Mucosa of stomach (tissue), 1 donor: ENCODE data around the gene NR1I2.

Experiments used
- H3K27me3 ChIP-seq: one replicate; pipeline ENCODE4 v1.7.0; 2013; ENCODE audit warnings: mild to moderate bottlenecking, low read length; ENCODE audit not compliant: control insufficient read depth, insufficient read depth
- H3K36me3 ChIP-seq: one replicate; pipeline ENCODE4 v1.7.0; 2013; ENCODE audit warnings: low read length; ENCODE audit not compliant: control insufficient read depth, insufficient read depth
- H3K4me1 ChIP-seq: one replicate; pipeline ENCODE4 v1.7.0; 2013; ENCODE audit warnings: mild to moderate bottlenecking, low read length; ENCODE audit not compliant: control insufficient read depth, insufficient read depth
- H3K4me3 ChIP-seq: one replicate; pipeline ENCODE4 v1.7.0; 2013; ENCODE audit warnings: low read length
- H3K9ac ChIP-seq: one replicate; pipeline ENCODE4 v1.7.0; 2013; ENCODE audit warnings: mild to moderate bottlenecking, low read length, moderate library complexity
- H3K9me3 ChIP-seq: one replicate; pipeline ENCODE4 v1.7.0; 2013; ENCODE audit warnings: mild to moderate bottlenecking, low read length, moderate library complexity; ENCODE audit not compliant: control insufficient read depth
- donor health status: Pancreatic carcinoma.

The NR1I2 gene

GRCh38 chr3:119809249-119810017, 27.5 kb downstream of the NR1I2 start:
- no peaks in the 10 kb centered on the region for H3K27me3 ChIP-seq
- H3K9ac ChIP-seq: peak overlapping the region; percentile 62
- no peaks in the 10 kb centered on the region for H3K36me3 ChIP-seq
- peaks cover 4% of the 10 kb centered on the region for H3K4me1 ChIP-seq
- peak overlapping the region; percentile 42 for H3K4me3 ChIP-seq
- no peaks in the 10 kb centered on the region for H3K9me3 ChIP-seq

GRCh38 chr3:119810018-119810435, 28.1 kb downstream of the NR1I2 start:
- H3K4me1 ChIP-seq: peaks cover 4% of the 10 kb centered on the region
- no peaks in the 10 kb centered on the region for H3K9me3 ChIP-seq
- H3K4me3 ChIP-seq: peak overlapping the region; percentile 42
- no peaks in the 10 kb centered on the region for H3K36me3 ChIP-seq
- no peaks in the 10 kb centered on the region for H3K27me3 ChIP-seq
- H3K9ac ChIP-seq: peak overlapping the region; percentile 62

DNA sequence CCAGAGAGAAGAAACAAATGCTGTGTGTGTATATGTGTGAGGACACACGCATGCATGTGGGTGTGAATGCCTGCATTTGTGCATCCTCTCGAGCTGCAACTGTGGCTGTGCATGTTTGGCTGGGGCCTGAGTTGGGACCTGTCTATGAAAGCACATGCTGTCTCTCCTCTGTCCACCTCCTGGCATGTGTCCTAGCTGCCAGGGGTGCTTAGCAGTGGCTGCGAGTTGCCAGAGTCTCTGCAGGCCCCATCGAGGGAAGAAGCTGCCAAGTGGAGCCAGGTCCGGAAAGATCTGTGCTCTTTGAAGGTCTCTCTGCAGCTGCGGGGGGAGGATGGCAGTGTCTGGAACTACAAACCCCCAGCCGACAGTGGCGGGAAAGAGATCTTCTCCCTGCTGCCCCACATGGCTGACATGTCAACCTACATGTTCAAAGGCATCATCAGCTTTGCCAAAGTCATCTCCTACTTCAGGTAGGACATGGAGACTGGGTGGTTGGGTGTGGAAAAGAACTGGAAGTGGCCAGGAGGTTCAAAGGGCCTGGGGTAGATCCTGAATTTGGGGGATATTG, 30.7 kb downstream of the NR1I2 start:
- H3K4me1 ChIP-seq: peaks cover 4% of the 10 kb centered on the region
- H3K9ac ChIP-seq: no peak overlapping the region
- H3K27me3 ChIP-seq: no peaks in the 10 kb centered on the region
- H3K36me3 ChIP-seq: no peaks in the 10 kb centered on the region
- H3K9me3 ChIP-seq: no peaks in the 10 kb centered on the region
- H3K4me3 ChIP-seq: no peak overlapping the region

- Histone ChIP-seq H3K36me3 (no peaks in the 10 kb centered on the region), H3K9me3 (no peaks in the 10 kb centered on the region), H3K9ac (no peak overlapping the region), H3K4me3 (no peak overlapping the region), H3K27me3 (no peaks in the 10 kb centered on the region), H3K4me1 (no peaks in the 10 kb centered on the region)
Observed at GRCh38 chr3:119815716-119816115, 33.8 kb downstream of the NR1I2 start.

DNA sequence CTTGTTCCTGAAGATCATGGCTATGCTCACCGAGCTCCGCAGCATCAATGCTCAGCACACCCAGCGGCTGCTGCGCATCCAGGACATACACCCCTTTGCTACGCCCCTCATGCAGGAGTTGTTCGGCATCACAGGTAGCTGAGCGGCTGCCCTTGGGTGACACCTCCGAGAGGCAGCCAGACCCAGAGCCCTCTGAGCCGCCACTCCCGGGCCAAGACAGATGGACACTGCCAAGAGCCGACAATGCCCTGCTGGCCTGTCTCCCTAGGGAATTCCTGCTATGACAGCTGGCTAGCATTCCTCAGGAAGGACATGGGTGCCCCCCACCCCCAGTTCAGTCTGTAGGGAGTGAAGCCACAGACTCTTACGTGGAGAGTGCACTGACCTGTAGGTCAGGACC, 35.2 kb downstream of the NR1I2 start:
- Histone ChIP-seq H3K36me3 (no peaks in the 10 kb centered on the region), H3K9ac (no peak overlapping the region), H3K27me3 (no peaks in the 10 kb centered on the region), H3K4me3 (no peak overlapping the region), H3K9me3 (no peaks in the 10 kb centered on the region), H3K4me1 (no peaks in the 10 kb centered on the region)

GRCh38 chr3:119817583-119818363, 35.9 kb downstream of the NR1I2 start:
- Histone ChIP-seq H3K36me3 (no peaks in the 10 kb centered on the region), H3K9ac (no peak overlapping the region), H3K27me3 (no peaks in the 10 kb centered on the region), H3K9me3 (no peaks in the 10 kb centered on the region), H3K4me3 (no peak overlapping the region), H3K4me1 (no peaks in the 10 kb centered on the region)

- Histone ChIP-seq H3K9ac (no peak overlapping the region), H3K36me3 (no peaks in the 10 kb centered on the region), H3K9me3 (no peaks in the 10 kb centered on the region), H3K4me1 (no peaks in the 10 kb centered on the region), H3K27me3 (no peaks in the 10 kb centered on the region), H3K4me3 (no peak overlapping the region)
Observed at GRCh38 chr3:119818937-119819336, 37.0 kb downstream of the NR1I2 start.

DNA sequence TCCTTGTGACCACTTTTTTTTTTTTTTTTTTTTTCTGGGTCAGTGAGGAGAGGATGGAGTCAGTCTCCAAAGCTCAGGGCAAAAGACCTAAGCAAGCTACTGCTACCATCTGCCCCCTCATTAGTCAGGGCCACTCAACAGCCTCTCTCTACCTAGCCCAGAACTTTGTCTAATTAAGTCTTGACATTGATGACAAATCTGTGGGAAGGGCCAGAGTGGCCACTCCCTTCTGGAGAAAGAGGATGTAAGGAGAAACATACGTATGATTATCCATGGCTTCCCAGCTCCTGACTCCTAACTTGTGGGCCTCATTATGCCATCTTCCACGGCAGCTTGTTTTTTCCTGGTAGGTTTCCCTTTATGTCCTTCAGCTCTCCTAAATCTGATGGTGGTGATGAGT, 37.9 kb downstream of the NR1I2 start:
- H3K27me3 ChIP-seq: no peaks in the 10 kb centered on the region
- H3K36me3 ChIP-seq: no peaks in the 10 kb centered on the region
- no peaks in the 10 kb centered on the region for H3K9me3 ChIP-seq
- H3K9ac ChIP-seq: no peak overlapping the region
- H3K4me3 ChIP-seq: no peak overlapping the region
- H3K4me1 ChIP-seq: no peaks in the 10 kb centered on the region

DNA sequence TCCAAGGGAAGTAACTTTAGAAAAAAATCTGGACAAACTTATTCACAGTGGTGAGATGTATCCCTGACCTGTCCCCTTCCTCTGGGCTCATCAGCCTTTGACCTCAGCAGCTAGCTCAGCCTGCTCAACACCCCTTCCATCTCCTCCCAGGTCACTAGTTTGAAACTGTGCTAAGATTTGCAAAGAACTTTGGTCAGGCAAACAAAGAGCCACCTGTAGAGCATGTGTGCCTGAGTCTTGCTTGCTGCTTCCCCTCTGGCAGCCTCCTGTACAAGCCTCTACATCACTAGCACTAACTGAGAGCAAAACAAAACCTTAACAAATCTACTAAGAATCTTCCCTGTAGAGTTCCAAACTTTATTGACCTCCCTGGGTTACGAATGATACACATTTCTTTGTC, 43.9 kb downstream of the NR1I2 start:
- Histone ChIP-seq H3K4me1 (no peaks in the 10 kb centered on the region), H3K27me3 (no peaks in the 10 kb centered on the region), H3K36me3 (no peaks in the 10 kb centered on the region), H3K9ac (no peak overlapping the region), H3K4me3 (no peak overlapping the region), H3K9me3 (no peaks in the 10 kb centered on the region)

DNA sequence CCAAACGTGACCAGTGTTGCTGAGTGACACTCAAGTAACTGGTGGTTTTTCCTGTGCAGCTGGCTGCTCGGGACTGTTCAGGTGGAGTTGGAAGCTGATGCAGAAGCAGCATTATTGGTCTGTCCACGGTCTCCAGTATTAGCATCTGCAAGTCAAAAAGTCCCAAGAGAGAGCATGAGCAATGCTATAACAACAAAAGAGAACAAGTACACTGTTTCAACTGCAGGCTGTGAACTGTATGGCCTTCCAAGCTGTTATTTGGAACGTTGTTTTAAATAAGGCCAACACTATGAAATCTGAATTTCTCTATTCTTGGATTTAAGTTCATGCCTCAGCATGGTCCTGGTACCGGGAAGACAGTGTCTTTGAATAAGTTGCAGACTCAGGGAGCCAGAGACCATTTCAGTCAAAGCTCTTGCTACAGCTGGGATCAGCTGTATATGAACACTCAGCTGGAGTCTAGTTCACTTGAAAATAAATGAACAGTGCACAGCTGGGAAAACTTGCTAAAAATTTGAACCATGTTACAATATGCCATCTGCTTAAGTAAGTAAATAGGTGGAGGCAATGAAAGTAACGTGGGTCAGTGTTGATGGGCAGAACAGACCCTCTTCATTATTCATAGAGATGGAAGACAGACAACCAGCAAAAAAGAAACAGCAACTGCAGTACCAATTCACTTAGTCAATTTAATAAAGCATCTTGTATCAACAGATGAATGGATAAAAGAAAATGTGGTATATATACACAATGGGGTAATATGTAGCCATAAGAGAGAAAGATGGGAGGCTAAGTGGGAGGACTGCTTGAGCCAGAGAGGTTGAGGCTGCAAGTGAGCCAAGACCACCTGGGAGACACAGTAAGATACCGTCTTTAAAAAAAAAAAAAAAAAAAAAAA, 45.1 kb downstream of the NR1I2 start:
- Histone ChIP-seq H3K9ac (no peak overlapping the region), H3K36me3 (no peaks in the 10 kb centered on the region), H3K27me3 (no peaks in the 10 kb centered on the region), H3K4me3 (no peak overlapping the region), H3K4me1 (no peaks in the 10 kb centered on the region), H3K9me3 (no peaks in the 10 kb centered on the region)

- no peaks in the 10 kb centered on the region for H3K36me3 ChIP-seq
- H3K4me1 ChIP-seq: no peaks in the 10 kb centered on the region
- no peak overlapping the region for H3K4me3 ChIP-seq
- no peaks in the 10 kb centered on the region for H3K9me3 ChIP-seq
- H3K27me3 ChIP-seq: no peaks in the 10 kb centered on the region
- H3K9ac ChIP-seq: no peak overlapping the region
Observed at GRCh38 chr3:119829420-119829819, 47.5 kb downstream of the NR1I2 start.
